ENCODE measurements around the gene ENG.

DNA sequence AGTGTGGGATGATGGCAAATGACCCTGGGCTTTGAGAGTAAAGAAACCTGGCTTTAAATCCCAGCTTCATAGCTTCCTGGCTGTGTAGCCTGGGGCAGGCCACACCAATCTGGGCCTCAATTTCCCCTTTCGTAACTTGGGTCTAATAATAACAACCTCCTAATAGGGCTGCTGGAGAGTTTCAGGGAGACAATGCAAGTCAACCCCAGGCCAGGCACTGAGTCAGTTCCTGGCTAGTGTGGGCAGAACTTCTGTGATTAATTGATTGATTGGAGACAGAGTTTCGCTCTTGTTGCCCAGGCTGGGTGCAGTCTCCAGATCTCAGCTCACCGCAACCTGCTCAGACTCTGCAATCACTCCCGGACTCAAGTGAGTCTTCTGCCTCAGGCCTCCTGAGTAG, 72.7 kb downstream of the ENG start:
- TF ChIP-seq, protein P1, sequence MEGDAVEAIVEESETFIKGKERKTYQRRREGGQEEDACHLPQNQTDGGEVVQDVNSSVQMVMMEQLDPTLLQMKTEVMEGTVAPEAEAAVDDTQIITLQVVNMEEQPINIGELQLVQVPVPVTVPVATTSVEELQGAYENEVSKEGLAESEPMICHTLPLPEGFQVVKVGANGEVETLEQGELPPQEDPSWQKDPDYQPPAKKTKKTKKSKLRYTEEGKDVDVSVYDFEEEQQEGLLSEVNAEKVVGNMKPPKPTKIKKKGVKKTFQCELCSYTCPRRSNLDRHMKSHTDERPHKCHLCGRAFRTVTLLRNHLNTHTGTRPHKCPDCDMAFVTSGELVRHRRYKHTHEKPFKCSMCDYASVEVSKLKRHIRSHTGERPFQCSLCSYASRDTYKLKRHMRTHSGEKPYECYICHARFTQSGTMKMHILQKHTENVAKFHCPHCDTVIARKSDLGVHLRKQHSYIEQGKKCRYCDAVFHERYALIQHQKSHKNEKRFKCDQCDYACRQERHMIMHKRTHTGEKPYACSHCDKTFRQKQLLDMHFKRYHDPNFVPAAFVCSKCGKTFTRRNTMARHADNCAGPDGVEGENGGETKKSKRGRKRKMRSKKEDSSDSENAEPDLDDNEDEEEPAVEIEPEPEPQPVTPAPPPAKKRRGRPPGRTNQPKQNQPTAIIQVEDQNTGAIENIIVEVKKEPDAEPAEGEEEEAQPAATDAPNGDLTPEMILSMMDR (conservative IDR thresholded peaks at IDR 0.05 in 1 of 2, IDR thresholded peaks at IDR 0.05 in 1 of 2; ENCODE audit: extremely low read depth in 1 of 2, insufficient read depth in 1 of 2, low read depth in 1 of 2, low read length in 2 of 2) = no peak
- no peak for TF ChIP-seq EZH2 (IDR thresholded peaks at IDR 0.05; ENCODE audit: borderline replicate concordance, low read length)
